GM19372 (cell line): Measurements from ENCODE around the gene RSRC1.
"Not testable (repeated sequence)": the region's sequence is repeated elsewhere in the genome, so short reads cannot be mapped to it uniquely, and the experiment has no call there.

Experiments used
- ATAC-seq: cut with Tn5 transposase; IDR thresholded peaks from one replicate; pipeline ENCODE4 v1.9.1; 2021; ENCODE audit warnings: mild to moderate bottlenecking, low read depth, moderate library complexity; ENCODE audit not compliant: unreplicated experiment

RSRC1 gene

GRCh38 chr3:158308236-158308928, 198.5 kb downstream of the RSRC1 start:
- no peak for ATAC-seq

- ATAC-seq, result no peak
Measured at GRCh38 chr3:158312560-158313141, 202.8 kb downstream of the RSRC1 start.

- ATAC-seq, result no peak
Measured at GRCh38 chr3:158313338-158313927, 203.5 kb downstream of the RSRC1 start.

GRCh38 chr3:158314426-158315357, 204.8 kb downstream of the RSRC1 start:
- ATAC-seq, result peak; percentile 58

GRCh38 chr3:158329696-158330441, 220.0 kb downstream of the RSRC1 start:
- not testable (repeated sequence) for ATAC-seq

GRCh38 chr3:158330870-158331269, 221.0 kb downstream of the RSRC1 start:
- ATAC-seq, result no peak

- no peak for ATAC-seq
Measured at GRCh38 chr3:158333736-158334135, 223.8 kb downstream of the RSRC1 start.

GRCh38 chr3:158337110-158337509, 227.2 kb downstream of the RSRC1 start:
- no peak for ATAC-seq

GRCh38 chr3:158339638-158340037, 229.7 kb downstream of the RSRC1 start:
- ATAC-seq, result no peak

- not testable (repeated sequence) for ATAC-seq
Measured at GRCh38 chr3:158340951-158341350, 231.1 kb downstream of the RSRC1 start.

- ATAC-seq, result no peak
Measured at GRCh38 chr3:158347966-158348365, 238.1 kb downstream of the RSRC1 start.

GRCh38 chr3:158350971-158351370, 241.1 kb downstream of the RSRC1 start:
- ATAC-seq, result no peak

- ATAC-seq, result no peak
Measured at GRCh38 chr3:158352551-158352950, 242.7 kb downstream of the RSRC1 start.

- peak; percentile 36 for ATAC-seq
Measured at GRCh38 chr3:158354713-158355112, 244.8 kb downstream of the RSRC1 start.

GRCh38 chr3:158355623-158356588, 246.0 kb downstream of the RSRC1 start:
- ATAC-seq, result peak; percentile 92

GRCh38 chr3:158359339-158359738, 249.4 kb downstream of the RSRC1 start:
- ATAC-seq, result no peak

GRCh38 chr3:158360756-158361448, 251.0 kb downstream of the RSRC1 start:
- ATAC-seq, result no peak

- ATAC-seq, result no peak
Measured at GRCh38 chr3:158368271-158368670, 258.4 kb downstream of the RSRC1 start.
